Activated B cell treated with CpG ODN at 0.5 μM for 24 hours (primary cell): Measurements from ENCODE around the gene DPCD. TPM values are rescaled to one million over a fixed set of nuclear protein-coding genes. Genes with fewer than 3 reads are reported as not detected.

Experiments used
- ATAC-seq: fragments of 200-7000 bp; cut with Tn5 transposase; one replicate; pipeline ENCODE4 v1.10.0; 2021; ENCODE audit warnings: low read depth, mild to moderate bottlenecking, moderate library complexity
- CTCF ChIA-PET: fragments of 350-600 bp; sonication (Branson Sonifier 250); formaldehyde crosslinking; loops from one replicate; lab custom pipeline; 2021; ENCODE audit warnings: antibody characterized with exemption; lab: Charles Lee
- POLR2A ChIA-PET: fragments of 350-600 bp; sonication (Branson Sonifier 250); formaldehyde crosslinking; loops from one replicate; lab custom pipeline; 2021; ENCODE audit warnings: antibody characterized with exemption; lab: Charles Lee
- DNase-seq: peaks from one replicate; pipeline ENCODE4 v3.0.0; 2022
- H3K27ac Mint-ChIP-seq: one replicate; pipeline ENCODE4 v1.8.0; 2020; ENCODE audit warnings: mixed read lengths
- H3K27me3 Mint-ChIP-seq: one replicate; pipeline ENCODE4 v1.8.0; 2021; ENCODE audit warnings: mixed read lengths
- H3K36me3 Mint-ChIP-seq: one replicate; pipeline ENCODE4 v1.8.0; 2021; ENCODE audit warnings: low read depth, mixed read lengths
- H3K4me1 Mint-ChIP-seq: one replicate; pipeline ENCODE4 v1.8.0; 2021; ENCODE audit warnings: mixed read lengths
- H3K4me3 Mint-ChIP-seq: one replicate; pipeline ENCODE4 v1.8.0; 2020; ENCODE audit warnings: mild to moderate bottlenecking, mixed read lengths
- H3K9me3 Mint-ChIP-seq: one replicate; pipeline ENCODE4 v1.8.0; 2020; ENCODE audit warnings: mixed read lengths
- CTCF ChIP-seq: fragments of 200-600 bp; IDR thresholded peaks from one replicate; pipeline ENCODE4 v1.8.0; 2022; ENCODE audit warnings: antibody characterized with exemption, mild to moderate bottlenecking
- intact Hi-C: fragments of 100-400 bp; cut with micrococcal nuclease; formaldehyde crosslinking; loops from one replicate; pipeline ENCODE4 v1.15.1; 2024
- total RNA-seq: library from RNA; stranded (reverse); gene quantifications from 2 replicates; pipeline ENCODE4 v1.2.3, GENCODE V29; 2022

Gene DPCD
- total RNA-seq, 1 donor from 2014 or later: 2.9 TPM

- POLR2A ChIA-PET: interaction anchor here (1.3 kb wide), 1 partner anchor 9 kb away, joined by 4 read pairs; the partner anchor contains the start of genes DPCD and POLL
- H3K4me3 Mint-ChIP-seq: no peak overlapping the region
- H3K27ac Mint-ChIP-seq: no peak overlapping the region
- no peaks in the 10 kb centered on the region for H3K36me3 Mint-ChIP-seq
- no peaks in the 10 kb centered on the region for H3K4me1 Mint-ChIP-seq
- intact Hi-C loops: no loop called here
- no peaks in the 10 kb centered on the region for H3K9me3 Mint-ChIP-seq
- no peak for ATAC-seq
- TF ChIP-seq CTCF: no peak
- CTCF ChIA-PET: no interaction called here
- DNase-seq: no peak
- no peaks in the 10 kb centered on the region for H3K27me3 Mint-ChIP-seq
Observed at GRCh38 chr10:101597091-101597900, 9.2 kb downstream of the DPCD start.

- ATAC-seq (no peak), DNase-seq (no peak)
- POLR2A ChIA-PET: no interaction called here
- CTCF ChIA-PET: interaction anchor here (2.3 kb wide), 1 partner anchor 181 kb away, joined by 11 read pairs; no protein-coding TSS in a partner anchor
- TF ChIP-seq CTCF: no peak
- no peak overlapping the region for H3K27ac Mint-ChIP-seq
- no peaks in the 10 kb centered on the region for H3K9me3 Mint-ChIP-seq
- H3K4me1 Mint-ChIP-seq: no peaks in the 10 kb centered on the region
- H3K27me3 Mint-ChIP-seq: no peaks in the 10 kb centered on the region
- peaks cover 20% of the 10 kb centered on the region for H3K36me3 Mint-ChIP-seq
- H3K4me3 Mint-ChIP-seq: no peak overlapping the region
- intact Hi-C loops: no loop called here
Observed at GRCh38 chr10:101601541-101601940, 13.4 kb downstream of the DPCD start.

- Mint-ChIP-seq H3K4me1 (no peaks in the 10 kb centered on the region), H3K27ac (no peak overlapping the region), H3K4me3 (no peak overlapping the region), H3K9me3 (no peaks in the 10 kb centered on the region), H3K27me3 (no peaks in the 10 kb centered on the region), H3K36me3 (peaks cover 27% of the 10 kb centered on the region)
- TF ChIP-seq CTCF: no peak
- ChIA-PET POLR2A (interaction anchor here (0.6 to 2.0 kb wide), 4 partner anchors 91 to 405 kb away, joined by 3 to 7 read pairs (median 4); no protein-coding TSS in a partner anchor), CTCF (interaction anchor here (0.6 to 1.7 kb wide), 10 partner anchors 14 to 407 kb away, joined by 3 to 13 read pairs (median 3); no protein-coding TSS in a partner anchor)
- intact Hi-C loops: loop anchor here (1.0 to 2.0 kb wide), 2 partner anchors 178 to 470 kb away; no protein-coding TSS in a partner anchor
- ATAC-seq (peak; percentile 75), DNase-seq (peak; percentile 36)
Observed at GRCh38 chr10:101602761-101603398, 14.8 kb downstream of the DPCD start.

- no peaks in the 10 kb centered on the region for H3K9me3 Mint-ChIP-seq
- intact Hi-C loops: no loop called here
- H3K27ac Mint-ChIP-seq: no peak overlapping the region
- ChIA-PET CTCF (interaction anchor here (0.7 kb wide), 1 partner anchor 172 kb away, joined by 3 read pairs; no protein-coding TSS in a partner anchor), POLR2A (no interaction called here)
- no peak overlapping the region for H3K4me3 Mint-ChIP-seq
- ATAC-seq (no peak), DNase-seq (no peak)
- peaks cover 66% of the 10 kb centered on the region for H3K36me3 Mint-ChIP-seq
- TF ChIP-seq CTCF: no peak
- no peaks in the 10 kb centered on the region for H3K4me1 Mint-ChIP-seq
- no peaks in the 10 kb centered on the region for H3K27me3 Mint-ChIP-seq
Observed at GRCh38 chr10:101607124-101607523, 19.0 kb downstream of the DPCD start.

DNA sequence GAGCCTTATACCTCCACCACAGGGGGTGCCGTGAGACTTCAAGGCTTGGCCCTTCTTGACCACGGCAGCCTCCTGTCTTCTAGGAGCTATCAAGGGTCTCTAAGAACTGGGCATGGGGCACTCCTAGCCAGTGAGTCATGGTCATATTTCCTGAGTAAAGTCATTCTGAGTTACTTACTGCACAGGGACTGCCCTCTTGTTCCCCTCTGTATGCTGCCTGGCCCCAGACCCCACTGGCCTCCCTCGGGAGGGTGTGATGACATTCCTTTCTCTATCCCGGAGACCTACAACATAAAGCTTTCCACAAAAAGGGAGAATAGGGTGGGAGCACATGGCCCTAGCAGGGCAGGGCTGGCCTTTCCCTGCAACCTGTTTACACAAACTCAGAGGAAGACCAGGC lies 21.4 kb downstream of the DPCD start:
- DNase-seq (no peak), ATAC-seq (no peak)
- CTCF ChIA-PET: no interaction called here
- no peaks in the 10 kb centered on the region for H3K9me3 Mint-ChIP-seq
- intact Hi-C loops: no loop called here
- no peaks in the 10 kb centered on the region for H3K27me3 Mint-ChIP-seq
- no peak overlapping the region for H3K4me3 Mint-ChIP-seq
- no peak for TF ChIP-seq CTCF
- no peaks in the 10 kb centered on the region for H3K4me1 Mint-ChIP-seq
- POLR2A ChIA-PET: no interaction called here
- peaks cover 68% of the 10 kb centered on the region for H3K36me3 Mint-ChIP-seq
- H3K27ac Mint-ChIP-seq: no peak overlapping the region
